OCI-LY3 (cell line): ENCODE measurements around the gene LYZL2.
"Not testable (repeated sequence)": the region's sequence is repeated elsewhere in the genome, so short reads cannot be mapped to it uniquely, and the experiment has no call there.

ENCODE experiments used
- EZH2phosphoT487 ChIP-seq: fragments of 200-600 bp; shearing (Covaris generic); IDR thresholded peaks from 2 replicates; pipeline ENCODE4 v1.6.1; 2018; ENCODE audit warnings: antibody characterized with exemption, mixed run types, low read depth
- TF ChIP-seq, protein P1 (sequence below): fragments of 200-600, 300-600 bp; sonication (generic); IDR thresholded peaks from 2 replicates; pipeline ENCODE4 v1.5.1; 2014; ENCODE audit warnings: antibody characterized with exemption, low read length, low read depth

DNA sequence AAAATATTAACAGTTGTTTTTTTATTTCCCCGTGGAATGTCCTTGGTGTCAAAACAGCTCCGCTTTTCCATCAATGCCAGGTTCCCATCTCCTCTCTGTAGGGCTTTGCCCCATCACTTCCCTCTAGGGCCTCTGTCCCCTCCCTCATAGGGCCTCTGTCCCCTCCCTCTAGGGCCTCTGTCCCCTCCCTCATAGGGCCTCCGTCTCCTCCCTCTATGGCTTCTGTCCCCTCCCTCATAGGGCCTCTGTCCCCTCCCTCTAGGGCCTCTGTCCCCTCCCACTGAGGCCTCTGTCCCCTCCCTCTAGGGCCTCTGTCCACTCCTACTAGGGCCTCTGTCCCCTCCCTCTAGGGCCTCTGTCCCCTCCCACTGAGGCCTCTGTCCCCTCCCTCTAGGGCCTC, 47.6 kb upstream of the LYZL2 start:
- TF ChIP-seq, protein P1, sequence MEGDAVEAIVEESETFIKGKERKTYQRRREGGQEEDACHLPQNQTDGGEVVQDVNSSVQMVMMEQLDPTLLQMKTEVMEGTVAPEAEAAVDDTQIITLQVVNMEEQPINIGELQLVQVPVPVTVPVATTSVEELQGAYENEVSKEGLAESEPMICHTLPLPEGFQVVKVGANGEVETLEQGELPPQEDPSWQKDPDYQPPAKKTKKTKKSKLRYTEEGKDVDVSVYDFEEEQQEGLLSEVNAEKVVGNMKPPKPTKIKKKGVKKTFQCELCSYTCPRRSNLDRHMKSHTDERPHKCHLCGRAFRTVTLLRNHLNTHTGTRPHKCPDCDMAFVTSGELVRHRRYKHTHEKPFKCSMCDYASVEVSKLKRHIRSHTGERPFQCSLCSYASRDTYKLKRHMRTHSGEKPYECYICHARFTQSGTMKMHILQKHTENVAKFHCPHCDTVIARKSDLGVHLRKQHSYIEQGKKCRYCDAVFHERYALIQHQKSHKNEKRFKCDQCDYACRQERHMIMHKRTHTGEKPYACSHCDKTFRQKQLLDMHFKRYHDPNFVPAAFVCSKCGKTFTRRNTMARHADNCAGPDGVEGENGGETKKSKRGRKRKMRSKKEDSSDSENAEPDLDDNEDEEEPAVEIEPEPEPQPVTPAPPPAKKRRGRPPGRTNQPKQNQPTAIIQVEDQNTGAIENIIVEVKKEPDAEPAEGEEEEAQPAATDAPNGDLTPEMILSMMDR: not testable (repeated sequence)
- TF ChIP-seq EZH2phosphoT487: not testable (repeated sequence)
